Right lobe of liver (tissue), 4 donors: ENCODE data around the gene TSPAN2.

Experiments
- CTCF ChIP-seq, 4 donors: fragments of 200-600 bp in 3 of 4; fragments of 450-650 bp in 1 of 4; IDR thresholded peaks; one replicate each; pipeline versions ENCODE4 v1.5.1 to v1.8.0; 2016 to 2022; ENCODE audit warnings: antibody characterized with exemption in 4 of 4, mild to moderate bottlenecking in 2 of 4
- POLR2A ChIP-seq: fragments of 450-650 bp; IDR thresholded peaks from one replicate; pipeline ENCODE4 v1.6.1; 2017; ENCODE audit warnings: antibody characterized with exemption, mild to moderate bottlenecking
- donor health status: DM: no; HTN: no; CAD: no.
- donor health status: DM: no; HTN: no; CAD: no.
- donor health status: DM: no; HTN: yes; CAD: no.

GRCh38 chr1:115074839-115075534, 14.3 kb downstream of the TSPAN2 start:
- TF ChIP-seq CTCF (IDR thresholded peaks at IDR 0.05) (no peak), POLR2A (no peak)
